ENCODE measurements around the gene NSDHL. TPM values are rescaled to one million over a fixed set of nuclear protein-coding genes. Genes with fewer than 3 reads are reported as not detected.

Gene NSDHL
- total RNA-seq, 3 donors from 2014 or later: 13.1 to 20.8 (median 16.7) TPM

DNA sequence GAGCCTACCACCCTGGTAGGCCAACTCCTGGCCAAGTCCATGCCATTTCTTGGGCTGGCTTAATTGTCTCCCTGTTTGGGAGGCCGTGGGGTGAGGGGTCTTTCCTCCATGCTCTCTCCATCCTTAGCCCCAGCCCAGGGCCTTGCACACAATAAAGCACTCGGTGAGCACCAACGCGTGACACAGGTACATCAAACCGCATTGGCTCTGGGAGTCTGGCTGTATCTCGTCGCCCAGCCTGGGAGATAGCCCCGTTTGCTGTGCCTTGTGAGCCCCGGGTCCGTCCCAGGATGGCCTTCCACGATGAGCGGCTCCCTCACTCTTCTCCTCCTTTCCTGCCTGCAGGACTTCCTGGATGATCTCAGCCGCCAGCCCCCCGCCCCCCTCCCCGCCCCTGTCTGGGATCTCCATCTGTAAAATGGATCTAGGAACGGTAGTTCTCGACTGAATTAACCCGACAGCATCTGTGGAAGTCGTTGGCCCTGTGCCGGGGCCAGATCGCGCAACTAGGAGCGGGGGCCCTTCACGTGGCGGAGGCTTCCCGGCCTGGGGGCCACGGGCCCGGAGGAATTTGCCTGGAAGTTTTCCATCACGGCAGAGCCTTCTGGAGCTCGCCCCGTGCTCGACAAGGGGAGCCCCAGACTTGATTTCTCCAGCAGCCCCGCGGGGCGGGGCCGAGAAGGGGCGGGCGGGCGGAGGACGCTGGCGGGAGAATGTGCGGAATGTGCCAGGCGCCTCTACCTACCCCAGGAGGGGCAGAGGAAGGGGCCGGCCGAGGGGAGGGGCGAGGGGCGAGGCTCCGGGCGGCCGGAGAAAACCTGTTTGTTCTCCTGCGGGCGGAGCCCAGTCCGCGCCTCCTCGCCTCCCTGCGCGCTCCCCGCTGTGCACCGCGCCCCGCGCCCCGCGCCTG, 66.6 kb downstream of the NSDHL start, which contains the start of gene ZNF185:
ZNF185 (plus strand) TSS at position 846 of the 910 bp plus-strand sequence. CDS start 16,423 bp downstream, outside the sequence.
- H3K36me3 ChIP-seq: no peaks in the 10 kb centered on the region
- TF ChIP-seq POLR2A (IDR thresholded peaks at IDR 0.05): no peak
- TF ChIP-seq, protein P1, sequence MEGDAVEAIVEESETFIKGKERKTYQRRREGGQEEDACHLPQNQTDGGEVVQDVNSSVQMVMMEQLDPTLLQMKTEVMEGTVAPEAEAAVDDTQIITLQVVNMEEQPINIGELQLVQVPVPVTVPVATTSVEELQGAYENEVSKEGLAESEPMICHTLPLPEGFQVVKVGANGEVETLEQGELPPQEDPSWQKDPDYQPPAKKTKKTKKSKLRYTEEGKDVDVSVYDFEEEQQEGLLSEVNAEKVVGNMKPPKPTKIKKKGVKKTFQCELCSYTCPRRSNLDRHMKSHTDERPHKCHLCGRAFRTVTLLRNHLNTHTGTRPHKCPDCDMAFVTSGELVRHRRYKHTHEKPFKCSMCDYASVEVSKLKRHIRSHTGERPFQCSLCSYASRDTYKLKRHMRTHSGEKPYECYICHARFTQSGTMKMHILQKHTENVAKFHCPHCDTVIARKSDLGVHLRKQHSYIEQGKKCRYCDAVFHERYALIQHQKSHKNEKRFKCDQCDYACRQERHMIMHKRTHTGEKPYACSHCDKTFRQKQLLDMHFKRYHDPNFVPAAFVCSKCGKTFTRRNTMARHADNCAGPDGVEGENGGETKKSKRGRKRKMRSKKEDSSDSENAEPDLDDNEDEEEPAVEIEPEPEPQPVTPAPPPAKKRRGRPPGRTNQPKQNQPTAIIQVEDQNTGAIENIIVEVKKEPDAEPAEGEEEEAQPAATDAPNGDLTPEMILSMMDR (IDR thresholded peaks at IDR 0.05): no peak
- intact Hi-C loops (cut with DNase I; ENCODE audit: low total_unique reads): no loop called here
- H3K4me1 ChIP-seq: no peaks in the 10 kb centered on the region
- peak within 1 kb of the TSS; percentile 23 to 65 (median 51) for H3K4me3 ChIP-seq
- peak; percentile 69 to 73 for DNase-seq (ENCODE audit: low spot score in 2 of 2)
- no peaks in the 10 kb centered on the region for H3K9me3 ChIP-seq
- peaks cover 0 to 74% of the 10 kb centered on the region in 2 donors for H3K27me3 ChIP-seq
- peak within 1 kb of the TSS; percentile 48 to 62 for H3K27ac ChIP-seq

DNA sequence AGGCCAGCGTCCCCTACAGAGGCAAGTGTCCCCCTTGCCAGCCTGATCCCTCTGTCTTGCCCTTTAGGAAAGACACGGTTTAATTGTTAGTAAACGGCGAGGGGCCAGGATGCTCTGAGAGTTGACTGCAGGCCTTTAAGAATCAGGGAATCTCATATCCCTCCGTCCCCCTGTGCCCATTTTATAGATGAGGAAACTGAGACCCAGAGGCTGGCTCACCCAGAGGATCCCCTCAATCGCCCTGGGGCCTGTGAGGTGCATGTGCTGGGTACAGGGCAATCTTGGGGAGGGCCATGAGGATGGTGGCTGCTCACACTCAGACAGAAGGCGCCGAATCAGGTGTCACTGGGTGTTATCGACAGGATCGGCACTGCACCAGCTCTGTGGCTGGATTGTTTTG, 67.6 kb downstream of the NSDHL start:
- H3K27me3 ChIP-seq: peaks cover 0 to 70% of the 10 kb centered on the region in 2 donors
- peak overlapping the region in 1 of 2 donors; percentile 48 for H3K27ac ChIP-seq
- no peaks in the 10 kb centered on the region for H3K4me1 ChIP-seq
- intact Hi-C loops (cut with DNase I; ENCODE audit: low total_unique reads): no loop called here
- TF ChIP-seq, protein P1 (IDR thresholded peaks at IDR 0.05): no peak
- TF ChIP-seq POLR2A (IDR thresholded peaks at IDR 0.05): no peak
- TF ChIP-seq POLR2AphosphoS5 (IDR thresholded peaks at IDR 0.05): no peak
- no peaks in the 10 kb centered on the region for H3K9me3 ChIP-seq
- DNase-seq (ENCODE audit: low spot score in 2 of 2): no peak
- no peaks in the 10 kb centered on the region for H3K36me3 ChIP-seq
- peak overlapping the region; percentile 23 to 65 (median 51) for H3K4me3 ChIP-seq

DNA sequence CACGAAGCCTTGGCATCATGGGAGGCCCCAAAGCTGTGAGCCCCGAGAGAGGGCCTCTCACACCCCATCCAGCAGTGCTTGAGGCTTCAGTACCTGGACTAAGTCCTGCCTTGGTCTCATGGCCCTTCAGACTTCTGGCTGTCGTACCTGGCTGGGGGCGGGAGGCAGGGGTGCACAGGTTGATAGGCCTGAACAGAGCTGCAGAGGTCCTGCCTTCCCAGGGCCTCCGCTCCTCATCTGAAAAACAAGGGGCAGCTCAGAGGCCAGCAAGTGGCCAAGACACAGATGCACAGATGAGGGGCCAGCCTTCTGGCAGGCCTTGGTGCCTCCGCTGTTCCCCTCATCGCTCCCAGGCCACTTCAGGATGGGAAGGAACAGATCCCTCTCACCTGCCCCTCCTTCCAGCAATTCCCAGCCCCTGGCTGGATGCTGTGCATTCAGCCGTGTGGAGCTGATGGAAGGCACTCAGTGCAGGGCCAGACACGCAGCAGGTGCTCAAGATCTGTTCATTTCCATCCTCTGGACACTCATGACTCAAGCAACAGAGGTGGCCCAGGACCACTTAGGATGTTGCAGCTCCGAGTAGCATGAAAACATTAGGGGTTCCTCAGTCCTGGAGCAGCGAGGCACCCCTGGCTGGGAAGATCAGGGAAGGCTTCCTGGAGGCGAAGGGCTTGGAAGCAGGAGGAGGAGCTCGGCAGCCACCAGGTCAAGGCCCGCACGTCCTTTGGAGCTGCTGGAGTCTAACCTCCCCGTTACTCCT, 68.4 kb downstream of the NSDHL start:
- Histone ChIP-seq H3K9me3 (no peaks in the 10 kb centered on the region), H3K27me3 (peaks cover 0 to 76% of the 10 kb centered on the region in 2 donors), H3K4me1 (no peaks in the 10 kb centered on the region), H3K36me3 (no peaks in the 10 kb centered on the region), H3K27ac (no peak overlapping the region), H3K4me3 (peak overlapping the region in 2 of 3 donors; percentile 51 to 65)
- intact Hi-C loops (cut with DNase I; ENCODE audit: low total_unique reads): no loop called here
- TF ChIP-seq, protein P1 (IDR thresholded peaks at IDR 0.05): no peak
- TF ChIP-seq POLR2AphosphoS5 (IDR thresholded peaks at IDR 0.05) (no peak), POLR2A (IDR thresholded peaks at IDR 0.05) (no peak)
- DNase-seq (ENCODE audit: low spot score in 2 of 2): no peak

DNA sequence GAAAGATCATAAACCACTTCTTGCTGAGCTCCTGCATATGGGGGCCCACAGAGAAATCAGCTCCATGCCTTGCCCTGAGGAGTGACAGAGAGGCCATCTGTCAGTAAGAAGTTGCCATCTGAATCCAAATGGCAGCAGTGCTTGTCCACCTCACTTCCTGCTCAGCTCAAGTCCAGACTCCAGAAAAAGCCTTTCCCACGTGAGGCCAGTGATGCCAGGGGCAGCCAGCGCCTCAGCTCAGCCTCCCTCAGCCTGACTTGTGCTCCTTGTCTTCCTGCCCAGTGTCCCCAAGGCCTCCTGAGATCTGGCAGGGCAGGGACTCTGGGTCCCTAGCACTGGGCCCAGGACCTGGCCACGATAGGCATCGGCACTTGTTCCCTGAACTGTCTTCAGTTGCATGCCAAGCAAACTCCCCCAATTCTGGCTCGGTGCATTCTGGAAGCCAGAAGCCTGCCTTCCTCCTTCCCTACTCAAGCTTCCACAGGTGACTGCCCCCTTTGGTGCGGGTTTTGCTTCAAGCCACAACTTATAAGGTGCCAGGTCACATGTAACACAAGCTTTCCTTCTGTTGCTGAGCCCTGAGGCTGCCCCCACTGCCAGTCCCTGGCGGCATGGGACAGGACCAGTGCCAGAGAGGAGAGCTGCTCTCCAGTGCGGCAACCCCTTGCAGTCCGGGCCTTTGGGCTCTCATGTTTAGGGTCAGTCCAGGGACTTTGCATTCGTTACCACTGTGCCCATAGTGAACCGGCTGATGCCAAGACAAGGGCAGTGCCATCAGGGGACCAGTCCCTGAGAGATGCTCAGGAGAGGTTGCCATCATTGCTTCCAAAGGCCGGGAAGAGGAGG, 69.2 kb downstream of the NSDHL start:
- H3K9me3 ChIP-seq: no peaks in the 10 kb centered on the region
- no peak overlapping the region for H3K27ac ChIP-seq
- DNase-seq (ENCODE audit: low spot score in 2 of 2): no peak
- intact Hi-C loops (cut with DNase I; ENCODE audit: low total_unique reads): no loop called here
- H3K4me1 ChIP-seq: no peaks in the 10 kb centered on the region
- TF ChIP-seq, protein P1 (IDR thresholded peaks at IDR 0.05): no peak
- TF ChIP-seq POLR2AphosphoS5 (IDR thresholded peaks at IDR 0.05) (no peak), POLR2A (IDR thresholded peaks at IDR 0.05) (no peak)
- peaks cover 0 to 73% of the 10 kb centered on the region in 2 donors for H3K27me3 ChIP-seq
- no peaks in the 10 kb centered on the region for H3K36me3 ChIP-seq
- no peak overlapping the region for H3K4me3 ChIP-seq
